Ishikawa (cell line): Measurements from ENCODE around the gene KATNIP.

ENCODE experiments used
- CEBPB ChIP-seq: IDR thresholded peaks from 2 replicates; pipeline ENCODE4 v1.6.1; 2012
- CREB1 ChIP-seq: IDR thresholded peaks from 2 replicates; pipeline ENCODE4 v1.6.1; 2012; ENCODE audit warnings: low read depth
- EGR1 ChIP-seq: IDR thresholded peaks from 2 replicates; pipeline ENCODE4 v1.6.1; 2012
- EP300 ChIP-seq: IDR thresholded peaks from 2 replicates; pipeline ENCODE4 v1.6.1; 2012; ENCODE audit warnings: borderline replicate concordance
- FOXM1 ChIP-seq: IDR thresholded peaks from 2 replicates; pipeline ENCODE4 v1.6.1; 2012; ENCODE audit warnings: low read depth, borderline replicate concordance
- NFIC ChIP-seq: IDR thresholded peaks from 2 replicates; pipeline ENCODE4 v1.6.1; 2012
- RAD21 ChIP-seq: IDR thresholded peaks from 2 replicates; pipeline ENCODE4 v1.6.1; 2012; ENCODE audit warnings: low read depth
- TAF1 ChIP-seq: IDR thresholded peaks from 2 replicates; pipeline ENCODE4 v1.6.1; 2012; ENCODE audit warnings: low read depth, mild to moderate bottlenecking
- TCF12 ChIP-seq: IDR thresholded peaks from 2 replicates; pipeline ENCODE4 v1.6.1; 2012; ENCODE audit warnings: low read depth
- TEAD4 ChIP-seq: IDR thresholded peaks from 2 replicates; pipeline ENCODE4 v1.6.1; 2012
- YY1 ChIP-seq: IDR thresholded peaks from 2 replicates; pipeline ENCODE4 v1.6.1; 2012; ENCODE audit warnings: low read depth
- ZBTB7A ChIP-seq: IDR thresholded peaks from 2 replicates; pipeline ENCODE4 v1.6.1; 2012; ENCODE audit warnings: low read depth
- TF ChIP-seq, protein P1 (sequence below): IDR thresholded peaks from 2 replicates; pipeline ENCODE4 v1.6.1; 2012
- TF ChIP-seq, protein P2 (sequence below): IDR thresholded peaks from 2 replicates; pipeline ENCODE4 v1.6.1; 2012; ENCODE audit warnings: low read depth, mild to moderate bottlenecking
- TF ChIP-seq, protein P3 (sequence below): IDR thresholded peaks from 2 replicates; pipeline ENCODE4 v1.6.1; 2012

The KATNIP gene

DNA sequence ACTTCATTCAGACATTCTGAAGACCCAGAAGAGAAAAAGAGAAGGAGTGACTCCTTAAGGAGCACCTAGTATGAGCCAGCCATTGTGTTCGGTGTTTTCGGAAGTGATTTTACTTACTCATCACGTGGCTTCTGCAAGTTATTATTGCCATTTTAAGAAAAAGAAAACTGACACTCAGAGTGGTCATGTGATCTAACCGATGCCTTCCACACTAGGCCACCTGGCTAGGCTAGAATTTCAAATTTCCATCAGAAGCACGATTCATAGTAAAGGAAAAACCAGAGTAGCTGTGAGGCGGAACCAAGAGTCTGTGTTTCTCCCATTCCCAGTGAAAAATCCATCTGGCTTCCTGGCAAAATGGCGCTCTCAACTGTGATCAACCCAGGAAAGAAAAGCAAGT lies 32.3 kb upstream of the KATNIP start:
- TF ChIP-seq CREB1: no peak
- TF ChIP-seq TCF12: no peak
- TF ChIP-seq EP300: no peak
- TF ChIP-seq YY1: no peak
- TF ChIP-seq, protein P1, sequence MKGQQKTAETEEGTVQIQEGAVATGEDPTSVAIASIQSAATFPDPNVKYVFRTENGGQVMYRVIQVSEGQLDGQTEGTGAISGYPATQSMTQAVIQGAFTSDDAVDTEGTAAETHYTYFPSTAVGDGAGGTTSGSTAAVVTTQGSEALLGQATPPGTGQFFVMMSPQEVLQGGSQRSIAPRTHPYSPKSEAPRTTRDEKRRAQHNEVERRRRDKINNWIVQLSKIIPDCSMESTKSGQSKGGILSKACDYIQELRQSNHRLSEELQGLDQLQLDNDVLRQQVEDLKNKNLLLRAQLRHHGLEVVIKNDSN: no peak
- no peak for TF ChIP-seq NFIC
- TF ChIP-seq TEAD4: no peak
- no peak for TF ChIP-seq CEBPB
- TF ChIP-seq, protein P2, sequence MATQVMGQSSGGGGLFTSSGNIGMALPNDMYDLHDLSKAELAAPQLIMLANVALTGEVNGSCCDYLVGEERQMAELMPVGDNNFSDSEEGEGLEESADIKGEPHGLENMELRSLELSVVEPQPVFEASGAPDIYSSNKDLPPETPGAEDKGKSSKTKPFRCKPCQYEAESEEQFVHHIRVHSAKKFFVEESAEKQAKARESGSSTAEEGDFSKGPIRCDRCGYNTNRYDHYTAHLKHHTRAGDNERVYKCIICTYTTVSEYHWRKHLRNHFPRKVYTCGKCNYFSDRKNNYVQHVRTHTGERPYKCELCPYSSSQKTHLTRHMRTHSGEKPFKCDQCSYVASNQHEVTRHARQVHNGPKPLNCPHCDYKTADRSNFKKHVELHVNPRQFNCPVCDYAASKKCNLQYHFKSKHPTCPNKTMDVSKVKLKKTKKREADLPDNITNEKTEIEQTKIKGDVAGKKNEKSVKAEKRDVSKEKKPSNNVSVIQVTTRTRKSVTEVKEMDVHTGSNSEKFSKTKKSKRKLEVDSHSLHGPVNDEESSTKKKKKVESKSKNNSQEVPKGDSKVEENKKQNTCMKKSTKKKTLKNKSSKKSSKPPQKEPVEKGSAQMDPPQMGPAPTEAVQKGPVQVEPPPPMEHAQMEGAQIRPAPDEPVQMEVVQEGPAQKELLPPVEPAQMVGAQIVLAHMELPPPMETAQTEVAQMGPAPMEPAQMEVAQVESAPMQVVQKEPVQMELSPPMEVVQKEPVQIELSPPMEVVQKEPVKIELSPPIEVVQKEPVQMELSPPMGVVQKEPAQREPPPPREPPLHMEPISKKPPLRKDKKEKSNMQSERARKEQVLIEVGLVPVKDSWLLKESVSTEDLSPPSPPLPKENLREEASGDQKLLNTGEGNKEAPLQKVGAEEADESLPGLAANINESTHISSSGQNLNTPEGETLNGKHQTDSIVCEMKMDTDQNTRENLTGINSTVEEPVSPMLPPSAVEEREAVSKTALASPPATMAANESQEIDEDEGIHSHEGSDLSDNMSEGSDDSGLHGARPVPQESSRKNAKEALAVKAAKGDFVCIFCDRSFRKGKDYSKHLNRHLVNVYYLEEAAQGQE: no peak
- no peak for TF ChIP-seq RAD21
- TF ChIP-seq TAF1: no peak
- no peak for TF ChIP-seq EGR1
- TF ChIP-seq, protein P3, sequence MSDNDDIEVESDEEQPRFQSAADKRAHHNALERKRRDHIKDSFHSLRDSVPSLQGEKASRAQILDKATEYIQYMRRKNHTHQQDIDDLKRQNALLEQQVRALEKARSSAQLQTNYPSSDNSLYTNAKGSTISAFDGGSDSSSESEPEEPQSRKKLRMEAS: no peak

DNA sequence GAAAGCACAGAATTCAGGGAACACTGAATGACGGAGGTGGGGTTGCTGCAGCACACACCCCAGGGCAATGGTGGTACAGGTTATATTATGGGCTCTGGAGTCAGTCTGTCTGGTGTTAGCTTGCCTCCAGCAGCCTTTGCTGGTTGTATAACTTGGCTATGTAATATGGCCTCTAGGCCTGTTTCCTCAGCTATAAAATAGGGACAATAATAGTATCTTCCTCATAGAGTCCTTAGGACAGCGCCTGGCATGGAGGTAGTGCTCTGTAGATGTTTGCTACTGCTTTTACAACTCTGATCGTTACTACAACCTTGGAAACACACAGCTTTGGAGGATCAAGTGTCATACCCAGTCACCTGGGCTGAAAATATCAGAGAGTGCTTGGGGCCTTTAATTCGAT lies 31.7 kb upstream of the KATNIP start:
- TF ChIP-seq EGR1 (no peak), FOXM1 (no peak), CEBPB (no peak), CREB1 (no peak), ZBTB7A (no peak), YY1 (no peak), TAF1 (no peak), TEAD4 (no peak), RAD21 (no peak), EP300 (no peak), NFIC (no peak)
- TF ChIP-seq, protein P2: no peak
- TF ChIP-seq, protein P3: no peak

DNA sequence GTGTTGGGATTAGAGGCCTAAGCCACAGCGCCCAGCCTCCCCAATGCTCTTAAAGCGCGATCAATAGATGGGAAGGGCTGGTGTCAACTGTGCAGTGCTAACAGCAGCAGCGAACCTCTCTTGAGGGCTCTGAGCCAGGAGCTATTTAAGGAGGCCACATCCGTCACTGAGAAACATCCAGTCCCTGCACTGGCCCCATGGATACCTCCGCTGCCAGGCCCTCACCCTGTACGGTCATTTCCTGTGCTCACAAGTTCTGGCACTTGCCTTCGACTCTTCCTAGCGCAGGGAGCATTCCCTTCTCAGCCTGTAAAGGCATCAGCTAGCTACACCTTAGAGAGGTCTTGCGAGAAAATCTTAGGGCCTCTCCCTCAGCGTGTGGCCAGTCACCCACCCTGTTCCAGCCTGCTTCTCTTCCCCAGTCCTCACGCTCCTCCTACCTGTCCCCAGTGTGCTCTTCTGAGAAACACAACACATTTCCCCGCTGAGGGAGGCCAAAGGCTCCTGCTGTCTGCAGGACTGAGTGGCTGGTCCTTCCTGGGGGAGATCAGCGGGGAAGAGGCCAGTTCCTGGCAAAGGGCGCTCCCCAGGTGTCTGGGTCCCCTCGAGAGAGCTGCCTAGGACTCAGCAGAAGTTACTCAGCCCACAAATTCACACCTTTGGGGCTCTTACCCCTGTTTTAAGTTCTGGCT lies 28.8 kb upstream of the KATNIP start:
- no peak for TF ChIP-seq ZBTB7A
- no peak for TF ChIP-seq CEBPB
- TF ChIP-seq FOXM1: no peak

DNA sequence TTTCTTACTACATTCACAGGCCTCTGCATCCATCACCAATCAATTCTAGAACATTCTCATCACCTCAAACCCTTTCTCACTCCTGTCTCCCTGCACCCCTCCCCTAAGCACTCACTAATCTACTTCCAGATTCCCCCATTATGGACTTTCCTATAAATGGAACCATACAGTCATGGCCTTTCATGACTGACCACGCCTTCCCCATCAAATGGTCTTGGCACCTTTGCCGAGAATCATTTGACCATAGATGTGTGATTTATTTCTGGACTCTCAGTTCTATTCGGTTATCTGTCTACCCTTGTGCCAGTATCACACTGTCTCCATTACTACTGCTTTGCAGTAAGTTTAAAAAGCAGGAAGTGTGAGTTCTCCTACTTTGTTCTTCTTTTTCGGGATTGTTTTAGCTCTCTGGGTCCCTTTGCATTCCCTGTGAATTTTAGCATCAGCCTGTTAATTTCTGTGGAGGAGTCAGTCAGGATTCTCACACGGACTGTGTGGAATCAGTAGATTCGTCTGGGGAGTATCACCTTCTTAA lies 27.7 kb upstream of the KATNIP start:
- TF ChIP-seq NFIC (no peak), FOXM1 (no peak), YY1 (no peak), TCF12 (no peak), EP300 (no peak), TEAD4 (no peak), CEBPB (no peak), ZBTB7A (no peak), CREB1 (no peak), RAD21 (no peak), EGR1 (no peak), TAF1 (no peak)
- TF ChIP-seq, protein P3: no peak
- TF ChIP-seq, protein P1: no peak
- TF ChIP-seq, protein P2: no peak
